Measurements from ENCODE around the gene SH3RF3.

- TF ChIP-seq CTCF (IDR thresholded peaks at IDR 0.05; ENCODE audit: insufficient read depth, low read depth, low read length) (no peak), EZH2 (IDR thresholded peaks at IDR 0.05; ENCODE audit: insufficient read depth, low read length) (no peak)
These were observed 215.3 kb downstream of the SH3RF3 start for GRCh38 chr2:109344270-109344805.
